Natural killer cell (primary cell): ENCODE data around the gene DIAPH1. TPM values are rescaled to one million over a fixed set of nuclear protein-coding genes. Genes with fewer than 3 reads are reported as not detected.

ENCODE experiments used
- ATAC-seq, 3 donors: fragments of 150-1000 bp in 2 of 3; fragments of 200-7000 bp in 1 of 3; cut with Tn5 transposase; 1 replicate in 1 of 3; 2 replicates in 2 of 3; pipeline ENCODE4 v1.10.0; 2021; ENCODE audit warnings: mild to moderate bottlenecking in 2 of 3, moderate library complexity in 2 of 3
- DNase-seq, 2 donors: peaks; one replicate each; pipeline versions ENCODE4 v3.0.0 to v3.0.0-alpha.2; 2013 to 2021; ENCODE audit warnings: mixed read lengths in 1 of 2
- H3K27ac ChIP-seq: one replicate; pipeline ENCODE4 v1.5.1; 2013; ENCODE audit warnings: mild to moderate bottlenecking, low read length
- H3K27me3 ChIP-seq: one replicate; pipeline ENCODE4 v1.6.1; 2013; ENCODE audit warnings: low read length; ENCODE audit not compliant: control insufficient read depth, insufficient read depth
- H3K36me3 ChIP-seq: one replicate; pipeline ENCODE4 v1.6.1; 2013; ENCODE audit warnings: low read length; ENCODE audit not compliant: control insufficient read depth, insufficient read depth
- H3K4me1 ChIP-seq: one replicate; pipeline ENCODE4 v1.6.1; 2013; ENCODE audit warnings: low read length; ENCODE audit not compliant: control insufficient read depth, insufficient read depth
- H3K4me3 ChIP-seq: one replicate; pipeline ENCODE4 v1.5.1; 2013; ENCODE audit warnings: low read length
- H3K9me3 ChIP-seq: one replicate; pipeline ENCODE4 v1.6.1; 2013; ENCODE audit warnings: low read length; ENCODE audit not compliant: control insufficient read depth, insufficient read depth
- H3K27ac Mint-ChIP-seq, 2 donors: one replicate each; pipeline ENCODE4 v1.8.0; 2022; ENCODE audit warnings: mild to moderate bottlenecking in 2 of 2, mixed read lengths in 2 of 2, moderate library complexity in 1 of 2
- H3K27me3 Mint-ChIP-seq, 2 donors: one replicate each; pipeline ENCODE4 v1.8.0; 2022; ENCODE audit warnings: low read depth in 2 of 2, mixed read lengths in 2 of 2
- H3K36me3 Mint-ChIP-seq: one replicate; pipeline ENCODE4 v1.8.0; 2022; ENCODE audit warnings: mixed read lengths
- H3K4me1 Mint-ChIP-seq, 2 donors: one replicate each; pipeline ENCODE4 v1.8.0; 2022; ENCODE audit warnings: mixed read lengths in 2 of 2
- H3K4me3 Mint-ChIP-seq: one replicate; pipeline ENCODE4 v1.8.0; 2022; ENCODE audit warnings: mild to moderate bottlenecking, moderate library complexity, mixed read lengths
- H3K9me3 Mint-ChIP-seq, 2 donors: one replicate each; pipeline ENCODE4 v1.8.0; 2022; ENCODE audit warnings: mixed read lengths in 2 of 2
- CTCF ChIP-seq: fragments of 200-600 bp; IDR thresholded peaks from one replicate; pipeline ENCODE4 v1.8.0; 2022; ENCODE audit warnings: antibody characterized with exemption
- WGBS: methylation state at CpG from one replicate; pipeline ENCODE4 v1.1.7; 2013; ENCODE audit warnings: missing lambda C conversion rate; ENCODE audit not compliant: insufficient coverage; 5-methylcytosine and 5-hydroxymethylcytosine counted together
- intact Hi-C: fragments of 100-400 bp; cut with micrococcal nuclease; formaldehyde crosslinking; loops from one replicate; pipeline ENCODE4 v1.14.2; 2022
- total RNA-seq, 4 donors: library from RNA; stranded (reverse); fragments of 120-200 nt in 1 of 4; gene quantifications; one replicate each; pipeline versions ENCODE4 v1.2.3 to v1.2.4, GENCODE V29; 2013 to 2022

The DIAPH1 gene
- 100 to 1,000 TPM; 410 to 456 (median 419) TPM for total RNA-seq
- 158 TPM for total RNA-seq (2013)

GRCh38 chr5:141618804-141619554 lies at the start of gene DIAPH1:
Gene DIAPH1 (minus strand): TSS chr5:141619000. CDS start chr5:141618914, 86 bp downstream.
- Histone ChIP-seq H3K27me3 (no peaks in the 10 kb centered on the region), H3K4me1 (peaks cover 26% of the 10 kb centered on the region), H3K4me3 (peak within 1 kb of the TSS; percentile 98), H3K9me3 (no peaks in the 10 kb centered on the region), H3K36me3 (peaks cover 25% of the 10 kb centered on the region), H3K27ac (peak within 1 kb of the TSS; percentile 95)
- Mint-ChIP-seq H3K4me1 (peaks cover 37 to 38% of the 10 kb centered on the region in 2 donors), H3K4me3 (peak within 1 kb of the TSS; percentile 100), H3K9me3 (no peaks in the 10 kb centered on the region), H3K36me3 (peaks cover 26% of the 10 kb centered on the region), H3K27me3 (no peaks in the 10 kb centered on the region), H3K27ac (peak within 1 kb of the TSS; percentile 93 to 96)
- WGBS, result 2% methylated on average over 70 of the region's 70 CpGs
- peak; percentile 94 for TF ChIP-seq CTCF
- intact Hi-C loops, result loop anchor here (1.0 to 2.0 kb wide), 4 partner anchors 14 to 55 kb away; partner anchors contain the start of genes HDAC3 and RELL2
- DNase-seq (peak; percentile 96 to 98), ATAC-seq (peak; percentile 93 to 99 (median 95))

GRCh38 chr5:141665995-141666940 lies 47.5 kb upstream of the DIAPH1 start:
- DNase-seq (no peak), ATAC-seq (no peak)
- intact Hi-C loops, result loop anchor here (10.0 kb wide), 1 partner anchor 479 kb away; no protein-coding TSS in a partner anchor
- Mint-ChIP-seq H3K4me3 (no peak overlapping the region), H3K4me1 (peaks cover 4 to 5% of the 10 kb centered on the region in 2 donors), H3K36me3 (no peaks in the 10 kb centered on the region), H3K9me3 (no peaks in the 10 kb centered on the region), H3K27me3 (no peaks in the 10 kb centered on the region), H3K27ac (no peak overlapping the region)
- Histone ChIP-seq H3K4me1 (peaks cover 3% of the 10 kb centered on the region), H3K27me3 (no peaks in the 10 kb centered on the region), H3K27ac (no peak overlapping the region), H3K4me3 (no peak overlapping the region), H3K9me3 (no peaks in the 10 kb centered on the region), H3K36me3 (peaks cover 4% of the 10 kb centered on the region)
- WGBS, result 84% methylated on average over 16 of the region's 18 CpGs
- no peak for TF ChIP-seq CTCF

- H3K4me3 ChIP-seq, result no peak overlapping the region
- H3K4me1 ChIP-seq, result peaks cover 3% of the 10 kb centered on the region
- no peaks in the 10 kb centered on the region for H3K9me3 Mint-ChIP-seq
- peak; percentile 87 to 95 (median 91) for ATAC-seq
- peak; percentile 71 to 85 for DNase-seq
- no peaks in the 10 kb centered on the region for H3K27me3 Mint-ChIP-seq
- no peaks in the 10 kb centered on the region for H3K36me3 Mint-ChIP-seq
- H3K27ac ChIP-seq, result no peak overlapping the region
- peaks cover 4 to 5% of the 10 kb centered on the region in 2 donors for H3K4me1 Mint-ChIP-seq
- intact Hi-C loops, result loop anchor here (10.0 kb wide), 1 partner anchor 480 kb away; no protein-coding TSS in a partner anchor
- no peaks in the 10 kb centered on the region for H3K9me3 ChIP-seq
- peaks cover 2% of the 10 kb centered on the region for H3K36me3 ChIP-seq
- WGBS, result 33% methylated on average over 11 of the region's 13 CpGs
- H3K27ac Mint-ChIP-seq, result peak overlapping the region in 1 of 2 donors; percentile 31
- no peaks in the 10 kb centered on the region for H3K27me3 ChIP-seq
- peak; percentile 89 for TF ChIP-seq CTCF
- H3K4me3 Mint-ChIP-seq, result no peak overlapping the region
Measured at GRCh38 chr5:141664733-141665461, 46.1 kb upstream of the DIAPH1 start.
